Sigmoid colon (tissue), 7 donors: Measurements from ENCODE around the gene RPH3AL. TPM values are rescaled to one million over a fixed set of nuclear protein-coding genes. Genes with fewer than 3 reads are reported as not detected.
"Not testable (repeated sequence)": the region's sequence is repeated elsewhere in the genome, so short reads cannot be mapped to it uniquely, and the experiment has no call there.

Experiments used
- DNase-seq: peaks from one replicate; pipeline ENCODE4 v3.0.0-alpha.2; 2019
- H3K27ac ChIP-seq, 4 donors: fragments of 200-600 bp; sonication (generic); one replicate each; pipeline ENCODE4 v1.5.1; 2016 to 2019; ENCODE audit warnings: mild to moderate bottlenecking in 1 of 4
- H3K27me3 ChIP-seq, 3 donors: fragments of 200-600 bp; sonication (generic); one replicate each; pipeline ENCODE4 v1.5.1; 2019; ENCODE audit warnings: mild to moderate bottlenecking in 1 of 3
- H3K36me3 ChIP-seq, 4 donors: fragments of 200-600 bp; sonication (generic); one replicate each; pipeline ENCODE4 v1.5.1; 2016 to 2019
- H3K4me1 ChIP-seq, 4 donors: fragments of 200-600 bp; sonication (generic); one replicate each; pipeline ENCODE4 v1.5.1; 2017 to 2019
- H3K4me3 ChIP-seq, 4 donors: fragments of 200-600 bp; sonication (generic); one replicate each; pipeline ENCODE4 v1.5.1; 2017 to 2019; ENCODE audit warnings: mild to moderate bottlenecking in 2 of 4, moderate library complexity in 1 of 4
- H3K9me3 ChIP-seq, 4 donors: fragments of 200-600 bp in 3 of 4; sonication (generic) in 3 of 4; one replicate each; pipeline versions ENCODE4 v1.5.1 to v1.6.1; 2013 to 2019
- CTCF ChIP-seq, 4 experiments: fragments of 450-650 bp in 3 of 4; fragments of 200-600 bp in 1 of 4; IDR thresholded peaks; one replicate each; pipeline ENCODE4 v1.5.1; 2016 to 2019; ENCODE audit warnings: antibody characterized with exemption in 4 of 4, mild to moderate bottlenecking in 3 of 4, moderate library complexity in 2 of 4
- EP300 ChIP-seq, 4 donors: sonication (generic); formaldehyde crosslinking; IDR thresholded peaks; one replicate each; pipeline ENCODE4 v1.6.1; 2017; ENCODE audit warnings: antibody characterized with exemption in 4 of 4
- POLR2A ChIP-seq, 2 donors: fragments of 450-650 bp; IDR thresholded peaks; one replicate each; pipeline ENCODE4 v1.6.1; 2016; ENCODE audit warnings: antibody characterized with exemption in 2 of 2, mild to moderate bottlenecking in 2 of 2, moderate library complexity in 2 of 2
- POLR2AphosphoS5 ChIP-seq, 4 donors: sonication (generic); formaldehyde crosslinking; IDR thresholded peaks; one replicate each; pipeline ENCODE4 v1.6.1; 2017; ENCODE audit warnings: antibody characterized with exemption in 4 of 4
- WGBS, 2 donors: extraction: QIAGEN DNeasy Blood & Tissue Kit; methylation state at CpG; one replicate each; pipeline ENCODE4 v1.1.7; 2013; 5-methylcytosine and 5-hydroxymethylcytosine counted together
- intact Hi-C: fragments of 100-400 bp; cut with DNase I; formaldehyde crosslinking; loops from one replicate; pipeline ENCODE4 v1.15.1; 2023
- polyA plus RNA-seq, 3 donors: library from polyadenylated mRNA; stranded (reverse); fragments of 200-250 nt; gene quantifications; one replicate each; pipeline ENCODE4 v1.2.3, GENCODE V29; 2013
- total RNA-seq, 4 donors: library from RNA; depleted of rRNA; stranded (reverse); fragments of >200 nt; gene quantifications; one replicate each; pipeline ENCODE4 v1.1.0, GENCODE V29; 2016
- donor health status: healthy with polysubstance abuse.
- donor health status: Bipolar disorder and iron deficiency.
- donor health status: healthy.

RPH3AL gene
- total and polyA plus RNA-seq, 7 donors = 1.8 to 23.1 (median 12.7) TPM

GRCh38 chr17:245020-245419, 107.6 kb downstream of the RPH3AL start:
- intact Hi-C loops = no loop called here
- H3K36me3 ChIP-seq = no peaks in the 10 kb centered on the region
- H3K4me3 ChIP-seq = no peak overlapping the region
- no peak overlapping the region for H3K27ac ChIP-seq
- WGBS, 2 donors = 96 to 98% methylated on average over 7 of the region's 7 CpGs
- no peaks in the 10 kb centered on the region for H3K4me1 ChIP-seq
- DNase-seq = peak; percentile 36
- no peaks in the 10 kb centered on the region for H3K27me3 ChIP-seq
- H3K9me3 ChIP-seq = no peaks in the 10 kb centered on the region
- TF ChIP-seq POLR2AphosphoS5 (IDR thresholded peaks at IDR 0.05) (no peak), CTCF (IDR thresholded peaks at IDR 0.05) (no peak), EP300 (IDR thresholded peaks at IDR 0.05) (no peak), POLR2A (IDR thresholded peaks at IDR 0.05) (no peak)

- H3K27me3 ChIP-seq, H3K4me1 ChIP-seq, intact Hi-C loops: not testable (repeated sequence)
These were observed 108.7 kb downstream of the RPH3AL start for GRCh38 chr17:243924-244323.

GRCh38 chr17:238964-239259, 113.7 kb downstream of the RPH3AL start:
- no peaks in the 10 kb centered on the region for H3K36me3 ChIP-seq
- intact Hi-C loops = no loop called here
- H3K27me3 ChIP-seq = no peaks in the 10 kb centered on the region
- no peak overlapping the region for H3K4me3 ChIP-seq
- 83 to 90% methylated on average over 4 of the region's 4 CpGs for WGBS, 2 donors
- TF ChIP-seq POLR2AphosphoS5 (IDR thresholded peaks at IDR 0.05) (no peak), POLR2A (IDR thresholded peaks at IDR 0.05) (no peak), CTCF (IDR thresholded peaks at IDR 0.05) (no peak), EP300 (IDR thresholded peaks at IDR 0.05) (no peak)
- H3K9me3 ChIP-seq = no peaks in the 10 kb centered on the region
- H3K27ac ChIP-seq = no peak overlapping the region
- no peaks in the 10 kb centered on the region for H3K4me1 ChIP-seq
- peak; percentile 25 for DNase-seq

More at GRCh38 chr17:243924-244323, 108.7 kb downstream of the RPH3AL start:
- H3K4me3 ChIP-seq, H3K36me3 ChIP-seq, DNase-seq, H3K27ac ChIP-seq, H3K9me3 ChIP-seq: not testable (repeated sequence)

- Histone ChIP-seq H3K9me3 (no peaks in the 10 kb centered on the region), H3K27me3 (no peaks in the 10 kb centered on the region), H3K27ac (no peak overlapping the region), H3K36me3 (no peaks in the 10 kb centered on the region), H3K4me1 (no peaks in the 10 kb centered on the region), H3K4me3 (no peak overlapping the region)
- WGBS, 2 donors = 89 to 91% methylated on average over 23 of the region's 23 CpGs
- no peak for TF ChIP-seq POLR2AphosphoS5 (IDR thresholded peaks at IDR 0.05)
- DNase-seq = peak; percentile 40
- intact Hi-C loops = no loop called here
These were observed 114.3 kb downstream of the RPH3AL start for GRCh38 chr17:238071-238963.

GRCh38 chr17:237406-237955, 115.1 kb downstream of the RPH3AL start:
- WGBS, 2 donors = 83 to 84% methylated on average over 8 of the region's 8 CpGs
- Histone ChIP-seq H3K4me3 (no peak overlapping the region), H3K36me3 (no peaks in the 10 kb centered on the region), H3K27me3 (no peaks in the 10 kb centered on the region), H3K4me1 (no peaks in the 10 kb centered on the region), H3K27ac (no peak overlapping the region), H3K9me3 (no peaks in the 10 kb centered on the region)
- DNase-seq = peak; percentile 45
- intact Hi-C loops = no loop called here
- TF ChIP-seq EP300 (IDR thresholded peaks at IDR 0.05) (no peak), POLR2A (IDR thresholded peaks at IDR 0.05) (no peak), CTCF (IDR thresholded peaks at IDR 0.05) (no peak), POLR2AphosphoS5 (IDR thresholded peaks at IDR 0.05) (no peak)
